A673 (cell line): ENCODE results near the gene TRIM52. TPM values are rescaled to one million over a fixed set of nuclear protein-coding genes. Genes with fewer than 3 reads are reported as not detected.

Experiments used
- BruUV-seq: library from RNA; stranded (reverse); fragments of 400-500 nt; replicated peaks from 2 replicates; lab custom pipeline; 2021; lab: Mats Ljungman, UMichigan
- CTCF ChIA-PET: fragments of 300-600 bp; sonication (Branson Sonifier 250); formaldehyde crosslinking; loops from one replicate; lab custom pipeline; 2022; ENCODE audit warnings: antibody characterized with exemption; lab: Charles Lee
- POLR2A ChIA-PET: fragments of 300-600 bp; sonication (Branson Sonifier 250); formaldehyde crosslinking; loops from one replicate; lab custom pipeline; 2022; ENCODE audit warnings: antibody characterized with exemption; ENCODE audit not compliant: low non-redundant PET; lab: Charles Lee
- DNase-seq: peaks from one replicate; pipeline ENCODE4 v3.0.0-alpha.2; 2015; ENCODE audit warnings: low spot score
- H3K27ac ChIP-seq: fragments of 200-600 bp; sonication (generic); 2 replicates; pipeline ENCODE4 v1.5.1; 2016; ENCODE audit warnings: mixed run types, low read depth, mild to moderate bottlenecking, mixed read lengths, antibody characterized with exemption, low read length; ENCODE audit not compliant: poor library complexity, severe bottlenecking
- H3K27me3 ChIP-seq: fragments of 200-600 bp; sonication (generic); replicated peaks from 2 replicates; pipeline ENCODE4 v1.6.1; 2017; ENCODE audit warnings: mixed run types, low read depth, mild to moderate bottlenecking, mixed read lengths, antibody characterized with exemption, low read length; ENCODE audit not compliant: insufficient read depth, poor library complexity
- H3K36me3 ChIP-seq: fragments of 200-600 bp; sonication (generic); 2 replicates; pipeline ENCODE4 v1.6.1; 2016; ENCODE audit warnings: mixed run types, mild to moderate bottlenecking, mixed read lengths, antibody characterized with exemption, low read length; ENCODE audit not compliant: insufficient read depth, poor library complexity, severe bottlenecking
- H3K4me1 ChIP-seq: fragments of 200-600 bp; sonication (generic); 2 replicates; pipeline ENCODE4 v1.6.1; 2017; ENCODE audit warnings: mixed run types, mild to moderate bottlenecking, mixed read lengths, antibody characterized with exemption, low read length; ENCODE audit not compliant: insufficient read depth, poor library complexity, severe bottlenecking
- H3K4me3 ChIP-seq: fragments of 200-600 bp; sonication (generic); 2 replicates; pipeline ENCODE4 v1.5.1; 2016; ENCODE audit warnings: low read depth, mixed run types, mild to moderate bottlenecking, mixed read lengths, low read length; ENCODE audit not compliant: poor library complexity, severe bottlenecking
- H3K9me3 ChIP-seq: fragments of 200-600 bp; sonication (generic); 2 replicates; pipeline ENCODE4 v1.6.1; 2016; ENCODE audit warnings: mixed run types, low read depth, mild to moderate bottlenecking, mixed read lengths, antibody characterized with exemption, low read length; ENCODE audit not compliant: poor library complexity, severe bottlenecking
- CTCF ChIP-seq: fragments of 300-800, 200-600 bp; sonication (generic); conservative IDR thresholded peaks from 2 replicates; pipeline ENCODE4 v1.5.1; 2017; ENCODE audit warnings: low read depth, mild to moderate bottlenecking, antibody characterized with exemption, low read length, moderate library complexity, mixed read lengths
- EZH2 ChIP-seq: fragments of 200-600 bp; sonication (generic); IDR thresholded peaks from 2 replicates; pipeline ENCODE4 v1.6.1; 2017; ENCODE audit warnings: borderline replicate concordance, low read depth, mild to moderate bottlenecking, mixed read lengths, antibody characterized with exemption, low read length; ENCODE audit not compliant: poor library complexity, severe bottlenecking
- intact Hi-C: fragments of 100-400 bp; cut with micrococcal nuclease; formaldehyde crosslinking; loops from one replicate; pipeline ENCODE4 v1.10.0; 2022; ENCODE audit not compliant: unreplicated experiment
- total RNA-seq: library from RNA; stranded (reverse); gene quantifications from 2 replicates; pipeline ENCODE4 v1.2.3, GENCODE V29; 2021

The TRIM52 gene
- total RNA-seq, 1 experiment from 2014 or later, result 7.3 TPM

DNA sequence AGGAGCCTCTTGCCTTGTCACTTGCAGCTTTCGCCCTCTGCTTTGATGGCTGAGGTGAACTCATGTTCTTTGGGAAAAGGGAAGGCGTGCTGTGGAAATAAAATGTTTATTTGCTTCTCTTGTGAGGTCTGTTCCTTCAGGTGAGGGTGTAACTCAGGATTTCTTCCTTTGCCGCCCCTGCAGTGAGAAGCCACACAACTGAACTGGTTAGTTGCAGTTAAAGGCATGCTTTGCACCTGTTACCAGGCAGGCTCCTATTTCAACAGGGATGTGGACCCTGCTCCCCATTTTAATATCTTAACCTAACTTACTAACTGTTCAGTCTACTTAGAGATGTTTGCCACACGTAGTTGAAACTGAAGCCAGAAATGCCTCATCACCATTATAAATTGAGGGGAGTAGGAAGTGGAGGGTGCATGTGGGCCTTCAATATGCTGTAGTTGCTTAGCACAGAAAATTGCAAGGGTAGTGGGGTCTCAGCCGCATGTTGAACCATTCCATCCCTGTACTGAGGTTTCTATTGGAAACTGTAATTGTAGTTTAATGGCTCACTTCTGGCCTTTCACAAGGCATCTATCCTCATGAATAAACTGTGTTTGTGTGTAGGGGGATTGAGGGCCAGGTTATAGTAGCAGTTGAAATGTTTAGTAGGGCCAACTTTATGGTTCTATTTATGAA, 25.1 kb downstream of the TRIM52 start:
- H3K4me1 ChIP-seq, result peaks cover 11% of the 10 kb centered on the region
- peaks cover 72% of the 10 kb centered on the region for H3K36me3 ChIP-seq
- no peak overlapping the region for H3K4me3 ChIP-seq
- H3K27me3 ChIP-seq, result no peaks in the 10 kb centered on the region
- TF ChIP-seq CTCF, result no peak
- no peak for TF ChIP-seq EZH2
- DNase-seq, result no peak
- POLR2A ChIA-PET, result interaction anchor here (0.6 to 0.7 kb wide), 2 partner anchors 8 to 35 kb away, joined by 3 to 4 read pairs; partner anchors contain the start of gene RACK1
- no TSS peak for BruUV-seq
- CTCF ChIA-PET, result no interaction called here
- no peaks in the 10 kb centered on the region for H3K9me3 ChIP-seq
- H3K27ac ChIP-seq, result peak overlapping the region; percentile 75
- intact Hi-C loops, result no loop called here

DNA sequence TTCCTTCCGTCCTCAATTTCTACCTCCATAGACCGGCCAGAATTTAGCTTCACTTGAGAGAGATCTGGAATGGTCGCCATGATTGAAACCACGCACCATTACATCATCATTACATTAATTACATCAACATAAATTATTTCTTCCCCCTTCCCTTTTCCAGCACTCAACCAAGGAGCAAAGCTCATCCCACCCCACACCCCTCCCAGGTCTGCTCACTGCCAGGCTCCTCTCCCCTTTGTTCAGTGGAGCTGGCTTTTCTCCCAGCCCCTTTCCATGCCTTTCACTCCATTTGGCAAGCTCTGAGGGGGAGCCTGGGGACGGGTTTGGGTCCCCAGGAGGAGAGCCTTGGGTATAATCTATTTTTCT, 25.6 kb downstream of the TRIM52 start:
- Histone ChIP-seq H3K4me3 (no peak overlapping the region), H3K27me3 (no peaks in the 10 kb centered on the region), H3K36me3 (peaks cover 68% of the 10 kb centered on the region), H3K9me3 (no peaks in the 10 kb centered on the region), H3K4me1 (peaks cover 6% of the 10 kb centered on the region), H3K27ac (peak overlapping the region; percentile 75)
- intact Hi-C loops, result no loop called here
- ChIA-PET POLR2A (interaction anchor here (0.6 to 0.7 kb wide), 3 partner anchors 9 to 34 kb away, joined by 3 to 4 read pairs (median 3); partner anchors contain the start of gene RACK1), CTCF (no interaction called here)
- no peak for DNase-seq
- no peak for TF ChIP-seq EZH2
- no peak for TF ChIP-seq CTCF
- BruUV-seq, result TSS peak; percentile 65

DNA sequence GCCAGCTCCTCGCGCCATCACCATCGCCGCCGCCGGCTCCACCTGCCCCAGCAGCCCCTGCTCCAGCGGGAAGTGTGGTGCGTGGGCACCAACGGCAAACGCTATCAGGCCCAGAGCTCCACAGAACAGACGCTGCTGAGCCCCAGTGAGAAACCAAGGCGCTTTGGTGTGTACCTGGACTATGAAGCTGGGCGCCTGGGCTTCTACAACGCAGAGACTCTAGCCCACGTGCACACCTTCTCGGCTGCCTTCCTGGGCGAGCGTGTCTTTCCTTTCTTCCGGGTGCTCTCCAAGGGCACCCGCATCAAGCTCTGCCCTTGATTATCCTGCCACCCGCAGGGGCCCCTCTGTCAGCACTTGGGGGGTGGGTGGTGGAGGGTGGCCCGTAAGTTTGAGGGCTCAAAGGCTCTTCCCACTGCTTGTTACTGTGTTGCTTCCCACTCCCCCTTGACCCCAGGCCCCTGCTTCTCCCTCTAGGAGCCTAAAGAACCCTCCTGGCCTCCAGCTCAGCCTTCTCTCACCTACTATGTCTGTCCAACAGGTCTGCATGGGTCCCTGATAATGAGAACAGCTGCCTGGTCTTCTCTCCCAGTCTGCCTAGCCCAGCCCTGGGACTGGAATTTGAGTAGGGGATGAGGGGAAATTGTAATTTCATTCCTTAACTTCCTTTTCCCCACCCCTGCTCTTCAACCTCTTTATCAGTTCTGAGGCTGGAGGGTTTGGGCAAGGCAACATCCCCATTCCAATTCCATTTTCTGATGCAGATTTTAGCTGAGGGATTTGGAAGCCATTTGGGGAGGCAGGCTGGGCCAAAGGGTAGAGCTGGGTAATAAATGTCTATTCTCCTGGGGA, 26.3 kb downstream of the TRIM52 start:
- DNase-seq, result no peak
- intact Hi-C loops, result no loop called here
- no TSS peak for BruUV-seq
- Histone ChIP-seq H3K4me3 (no peak overlapping the region), H3K27me3 (no peaks in the 10 kb centered on the region), H3K4me1 (peaks cover 4% of the 10 kb centered on the region), H3K36me3 (peaks cover 62% of the 10 kb centered on the region), H3K27ac (peak overlapping the region; percentile 75), H3K9me3 (no peaks in the 10 kb centered on the region)
- TF ChIP-seq EZH2 (no peak), CTCF (no peak)
- ChIA-PET POLR2A (interaction anchor here (0.6 kb wide), 1 partner anchor 19 kb away, joined by 3 read pairs; no protein-coding TSS in a partner anchor), CTCF (no interaction called here)
